GM19452 (cell line): Measurements from ENCODE around the gene HDAC7.

Source experiments
- ATAC-seq: cut with Tn5 transposase; IDR thresholded peaks from one replicate; pipeline ENCODE4 v1.9.1; 2021; ENCODE audit not compliant: unreplicated experiment

The HDAC7 gene

DNA sequence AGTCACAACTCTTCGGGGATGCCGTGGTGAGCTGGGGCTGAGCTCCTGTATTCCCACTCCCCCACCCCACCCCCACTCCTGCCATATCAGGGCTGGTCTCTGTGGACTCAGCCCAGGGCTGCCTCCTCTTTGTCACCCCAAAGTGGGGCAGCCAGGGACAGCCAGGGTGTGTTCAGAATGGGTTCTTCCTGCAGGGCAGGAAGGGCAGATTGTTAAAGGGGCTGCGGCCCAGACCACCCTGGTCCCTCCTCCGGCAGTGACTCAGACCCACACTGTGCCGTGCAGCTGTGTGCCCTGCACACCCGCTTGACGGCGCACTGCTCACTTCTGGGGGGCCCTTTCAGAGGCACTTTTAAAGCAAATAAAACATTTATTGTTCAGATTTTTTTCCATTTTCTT lies 37.3 kb downstream of the HDAC7 start:
- ATAC-seq, result no peak

- no peak for ATAC-seq
Measured at GRCh38 chr12:47781479-47782371, 38.0 kb downstream of the HDAC7 start.

DNA sequence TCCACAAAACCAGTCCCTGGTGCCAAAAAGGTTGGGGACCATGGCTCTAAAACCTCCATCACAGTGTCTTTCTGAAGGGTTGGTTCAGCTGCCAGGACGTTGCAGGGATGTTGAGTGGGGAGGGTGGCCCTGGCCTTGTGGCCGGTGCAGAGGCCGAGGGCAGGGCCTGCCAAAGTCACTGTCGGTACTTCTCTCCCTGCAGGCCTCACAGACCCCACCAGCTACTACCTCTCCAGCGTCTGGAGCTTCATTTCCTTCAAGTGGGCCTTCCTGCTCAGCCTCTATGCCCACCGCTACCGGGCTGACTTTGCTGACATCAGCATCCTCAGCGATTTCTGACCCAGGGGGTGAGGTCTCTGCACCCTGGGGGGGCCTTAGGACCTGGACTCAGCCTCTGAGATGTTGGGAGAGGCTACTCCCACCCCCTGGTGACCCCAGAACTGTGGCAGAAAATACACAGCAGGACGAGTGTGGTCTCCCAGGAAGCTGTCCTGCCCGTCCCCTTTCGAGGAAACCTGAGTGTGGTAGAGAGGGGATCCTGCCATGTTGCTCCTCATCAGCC lies 39.7 kb downstream of the HDAC7 start:
- ATAC-seq, result no peak

GRCh38 chr12:47779301-47779942 lies 40.3 kb downstream of the HDAC7 start:
- peak; percentile 93 for ATAC-seq

GRCh38 chr12:47778881-47779280 lies 40.8 kb downstream of the HDAC7 start:
- no peak for ATAC-seq

DNA sequence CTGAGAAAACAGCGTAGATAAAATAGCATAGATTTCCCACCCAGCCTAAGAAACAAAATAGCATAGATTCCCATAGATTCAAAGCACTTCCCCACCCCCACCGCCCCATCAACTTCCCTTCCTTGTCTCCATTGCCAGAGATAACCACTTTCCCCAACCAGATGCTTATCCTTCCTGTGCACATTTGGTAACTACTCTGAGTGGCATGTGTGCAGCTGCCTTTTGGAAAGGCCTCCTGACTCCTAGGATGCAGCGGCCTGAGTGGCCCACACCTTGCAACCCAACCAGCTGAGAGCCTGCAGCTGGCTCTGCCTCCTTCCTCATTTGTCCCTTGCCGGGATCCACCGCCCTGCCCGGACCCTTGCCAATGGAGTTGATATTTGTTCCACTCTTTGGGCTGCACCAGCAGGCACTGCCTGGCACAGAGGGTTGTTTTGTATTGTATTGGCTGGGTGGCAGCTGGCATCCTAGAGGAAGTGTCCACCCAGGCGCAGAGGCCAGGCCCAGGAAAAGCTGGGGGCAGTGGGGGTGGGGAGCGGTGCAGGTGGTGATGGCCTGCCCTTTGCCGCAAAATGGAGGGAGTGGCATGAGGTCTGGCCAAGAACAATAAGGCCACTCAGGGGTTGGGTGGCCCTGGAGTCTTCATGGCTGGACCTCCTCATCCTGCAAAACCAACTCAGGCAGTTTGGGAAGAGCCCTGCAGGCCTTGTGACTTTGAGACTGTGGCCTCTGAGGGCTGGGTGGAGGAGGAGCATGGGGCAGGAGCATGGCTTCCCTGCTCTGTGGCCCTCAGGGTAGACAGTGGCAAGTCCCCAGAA lies 41.8 kb downstream of the HDAC7 start:
- no peak for ATAC-seq

GRCh38 chr12:47777151-47777550 lies 42.6 kb downstream of the HDAC7 start:
- ATAC-seq, result no peak

- no peak for ATAC-seq
Measured at GRCh38 chr12:47776471-47777143, 43.1 kb downstream of the HDAC7 start.

- ATAC-seq, result no peak
Measured at GRCh38 chr12:47775100-47775911, 44.4 kb downstream of the HDAC7 start.

- no peak for ATAC-seq
Measured at GRCh38 chr12:47774663-47775062, 45.0 kb downstream of the HDAC7 start.

- no peak for ATAC-seq
Measured at GRCh38 chr12:47773858-47774580, 45.7 kb downstream of the HDAC7 start.

DNA sequence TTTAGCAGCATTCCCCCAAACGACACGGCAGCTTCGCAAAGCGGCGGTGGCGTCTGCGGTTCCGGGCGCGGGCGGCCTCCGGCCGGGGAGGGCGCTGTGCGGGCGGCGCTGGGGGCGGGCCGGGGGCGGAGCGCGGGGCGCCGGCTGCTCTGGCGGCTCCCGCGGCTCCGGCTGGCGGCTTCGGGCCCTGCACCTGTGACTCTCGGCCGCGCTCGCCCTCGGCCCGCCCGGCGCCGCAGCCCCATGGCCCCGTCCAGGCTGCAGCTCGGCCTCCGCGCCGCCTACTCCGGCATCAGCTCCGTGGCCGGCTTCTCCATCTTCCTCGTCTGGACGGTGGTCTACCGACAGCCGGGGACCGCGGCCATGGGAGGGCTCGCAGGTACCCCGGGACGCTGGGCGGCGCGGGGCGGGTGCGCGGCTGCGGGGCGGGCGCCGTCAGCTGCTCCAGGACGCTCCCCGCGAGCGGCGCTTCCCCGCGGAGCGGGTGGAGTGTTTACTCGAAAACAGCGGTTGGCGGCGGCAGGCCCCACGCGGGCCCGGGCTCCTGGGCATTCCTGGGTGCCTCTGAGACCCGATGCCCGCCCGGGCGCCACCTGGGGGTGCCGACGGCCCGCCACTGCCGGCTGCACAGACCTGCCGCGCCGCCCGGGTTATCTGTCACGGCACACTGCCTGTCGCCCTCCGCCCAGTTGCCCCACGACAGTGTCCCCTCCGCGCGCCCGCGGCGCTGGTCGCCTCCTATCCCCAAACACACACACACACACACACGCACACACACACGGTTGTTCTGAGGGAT lies 46.4 kb downstream of the HDAC7 start, which contains the start of gene SLC48A1:
Gene SLC48A1, plus strand, starts transcription at position 177 of the 796 bp plus-strand sequence. Its CDS starts 67 bp downstream, at position 244.
- peak; percentile 87 for ATAC-seq

DNA sequence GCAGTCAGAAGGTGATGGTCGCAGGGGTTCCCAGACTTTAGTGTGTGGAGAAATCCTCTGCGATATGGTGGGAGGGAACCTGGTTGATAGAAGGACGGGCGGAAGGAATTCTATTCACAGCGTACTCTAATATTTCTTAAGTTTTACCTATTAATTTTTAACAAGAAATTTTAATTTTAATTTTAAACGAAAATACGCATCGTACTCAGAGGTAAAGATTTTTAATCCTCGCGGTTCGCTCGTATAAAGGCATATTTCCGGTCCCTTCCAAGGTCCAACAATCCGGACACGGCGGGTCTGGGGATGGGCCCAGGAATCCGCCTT lies 47.0 kb downstream of the HDAC7 start:
- ATAC-seq, result no peak

- no peak for ATAC-seq
Measured at GRCh38 chr12:47772094-47772660, 47.5 kb downstream of the HDAC7 start.

DNA sequence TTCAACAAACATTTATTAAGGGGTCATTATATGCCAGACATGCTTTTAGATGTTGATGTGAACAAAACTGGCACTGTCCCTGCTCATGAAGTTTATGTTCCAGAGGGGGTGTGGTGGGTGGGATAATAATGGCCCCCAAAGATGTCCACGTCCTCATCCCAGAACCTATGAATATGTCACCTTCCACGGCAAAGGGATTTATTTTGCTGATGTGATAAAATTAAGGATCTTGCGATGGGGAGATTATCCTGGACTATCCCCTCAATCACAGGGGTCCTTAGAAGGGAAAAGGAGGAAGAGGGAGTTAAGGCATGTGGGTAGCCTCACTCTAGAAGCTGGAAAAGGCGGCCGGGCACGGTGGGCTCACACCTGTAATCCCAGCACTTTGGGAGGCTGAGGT lies 48.4 kb downstream of the HDAC7 start:
- ATAC-seq, result no peak

DNA sequence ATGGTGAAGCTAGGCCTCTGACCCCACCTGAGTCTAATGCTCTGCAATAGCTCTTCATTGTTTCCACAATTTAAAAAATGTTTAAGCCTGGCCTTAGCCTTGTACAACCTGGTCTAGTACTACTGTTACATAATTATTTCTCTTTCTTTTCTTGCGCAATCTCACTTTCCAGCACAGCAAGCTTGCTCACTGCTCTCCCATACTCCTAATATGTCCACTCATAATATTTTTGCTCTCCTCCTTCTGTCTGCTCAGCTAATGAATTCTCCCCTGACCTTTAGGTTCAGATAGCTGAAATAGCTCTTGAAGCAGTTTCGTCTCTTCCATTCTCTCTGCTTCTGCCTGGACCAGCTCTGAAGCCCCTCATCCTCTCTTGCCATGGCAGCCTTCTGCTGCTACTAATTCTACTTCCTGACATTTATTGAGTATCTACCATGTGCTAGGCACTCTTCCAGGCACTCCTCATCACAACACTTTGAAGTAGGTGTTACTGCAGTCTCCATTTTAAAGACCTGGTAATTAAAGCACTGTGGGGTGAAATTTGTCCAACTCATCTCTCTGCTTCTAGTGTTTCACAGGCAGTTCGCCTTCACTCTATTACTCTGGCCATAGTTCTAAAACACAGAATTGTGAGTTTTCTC lies 49.5 kb downstream of the HDAC7 start:
- ATAC-seq, result no peak

DNA sequence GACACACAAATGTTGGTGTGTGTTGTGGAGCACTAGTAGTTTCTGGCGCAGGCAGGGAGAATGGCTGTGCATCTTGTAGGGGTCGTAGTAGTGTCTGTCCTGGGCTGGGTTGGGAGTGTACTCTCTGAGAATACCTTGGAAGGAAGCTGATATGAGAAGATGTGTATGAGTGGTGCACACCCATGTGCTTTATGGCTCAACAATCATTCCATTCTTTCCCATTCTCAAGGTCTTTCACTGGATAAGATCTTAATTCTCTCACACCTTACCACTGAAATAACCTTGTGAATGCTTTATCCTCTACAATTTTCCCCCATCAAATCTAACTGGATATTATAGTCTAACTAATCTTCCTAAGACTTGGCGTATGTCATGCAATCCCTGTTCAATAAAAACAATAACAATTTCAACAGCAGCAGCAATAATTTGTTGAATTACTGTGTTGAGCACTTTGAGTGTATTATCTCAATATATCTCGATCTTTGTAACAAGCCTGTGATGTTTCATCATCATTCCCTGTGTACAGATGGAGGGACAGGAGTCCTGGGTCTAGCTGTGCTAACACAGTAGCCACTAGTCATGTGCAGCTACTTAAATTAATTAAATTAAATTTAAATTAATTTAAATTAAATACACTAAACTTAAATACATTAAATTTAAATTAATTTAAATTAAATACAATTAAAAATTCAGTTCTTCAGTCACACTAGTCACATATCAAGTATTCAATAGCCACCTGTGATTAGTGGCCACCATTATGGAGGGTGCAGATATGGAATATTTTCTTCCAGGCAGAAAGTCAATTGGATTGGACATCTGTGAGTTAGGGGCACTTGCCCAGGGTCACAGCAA lies 50.2 kb downstream of the HDAC7 start:
- ATAC-seq, result no peak
